ENCODE measurements around the gene SLC7A14. TPM values are rescaled to one million over a fixed set of nuclear protein-coding genes. Genes with fewer than 3 reads are reported as not detected.

Gene SLC7A14
- total and polyA plus RNA-seq, 10 of the 15 experiments (the other 5 are each of a cell fraction or from before 2014, with no cell fraction given) = not detected

DNA sequence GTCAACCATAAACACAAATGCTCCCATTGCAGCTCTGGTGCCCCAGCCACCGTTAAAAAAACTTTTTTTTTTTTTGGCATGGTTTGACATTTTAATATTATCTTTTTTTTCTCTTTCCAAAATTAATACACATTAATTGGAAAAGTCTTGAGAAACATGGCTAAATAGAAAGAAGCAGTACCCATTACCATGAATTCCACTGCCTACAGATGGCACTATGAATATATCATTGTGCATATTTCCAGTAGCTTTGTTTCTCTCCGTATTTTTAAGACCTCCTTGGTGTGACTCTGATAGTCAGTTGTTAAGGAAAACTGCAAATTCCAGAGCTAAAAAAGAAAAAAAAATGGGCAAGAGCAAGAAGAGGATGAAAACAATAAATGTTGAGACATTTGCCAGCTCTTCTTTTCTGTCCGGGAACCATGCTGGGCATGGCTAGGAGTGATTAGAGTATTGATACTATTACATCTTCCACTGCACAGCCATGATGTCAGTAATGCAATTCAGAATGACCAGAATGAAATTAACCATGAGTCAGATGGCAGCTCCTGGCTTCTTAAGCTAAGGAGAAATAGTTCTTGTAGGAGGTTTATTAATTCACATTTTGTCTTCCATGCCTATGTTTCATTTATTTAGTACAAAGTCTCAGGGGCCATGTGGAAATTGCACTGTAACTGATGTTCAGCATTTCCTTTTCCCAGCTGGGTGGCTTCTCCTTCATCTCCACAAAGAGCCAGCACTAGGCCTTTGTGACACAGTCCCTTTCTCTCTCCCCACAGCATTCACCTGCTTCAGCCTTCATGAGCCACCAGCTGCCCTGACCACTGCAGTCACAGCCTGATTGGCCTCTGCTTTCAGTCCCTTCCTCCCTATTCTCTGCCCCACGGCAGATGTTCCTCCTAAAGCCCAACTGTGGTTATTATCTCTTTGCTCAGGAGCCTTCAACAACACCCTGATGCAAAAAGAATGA lies 31.8 kb downstream of the SLC7A14 start:
- TF ChIP-seq RAD51 (IDR thresholded peaks at IDR 0.05) (no peak), RAD21 (IDR thresholded peaks at IDR 0.05; ENCODE audit: insufficient read depth, low read depth, low read length) (peak; percentile 12; the same call in 1 of the 2 replicates)
- H3K27me3 ChIP-seq (replicated peaks in 1 of 2; ENCODE audit: control insufficient read depth in 2 of 2, insufficient read depth in 2 of 2, low read length in 1 of 2) = peaks cover 3 to 10% of the 10 kb centered on the region in 2 experiments; a peak in 2 of 4 replicates
- no peaks in the 10 kb centered on the region; the same call in 1 of the 2 replicates for H4K20me1 ChIP-seq (ENCODE audit: control insufficient read depth, insufficient read depth)
- no peaks in the 10 kb centered on the region for H3K79me2 ChIP-seq (ENCODE audit: control insufficient read depth, insufficient read depth, low read length)
- H3K4me2 ChIP-seq (ENCODE audit: control insufficient read depth, insufficient read depth) = no peak overlapping the region
- no peaks in the 10 kb centered on the region for H3K4me1 ChIP-seq (ENCODE audit: control insufficient read depth, insufficient read depth, low read length)
- DNase-seq (ENCODE audit: low read depth, low spot score) = no peak
- ChIA-PET CTCF (interaction anchor here (0.9 to 2.5 kb wide), 7 partner anchors 9 to 258 kb away, joined by 3 to 11 read pairs (median 3); no protein-coding TSS in a partner anchor), RAD21 (ENCODE audit: unreplicated experiment) (interaction anchor here (0.7 to 1.3 kb wide), 3 partner anchors 257 to 486 kb away, joined by 3 to 5 read pairs (median 3); no protein-coding TSS in a partner anchor), POLR2A (no interaction called here), SMC1A (ENCODE audit: uncharacterized antibody, unreplicated experiment) (interaction anchor here (0.6 kb wide), 1 partner anchor 257 kb away, joined by 3 read pairs; no protein-coding TSS in a partner anchor)
- in situ Hi-C loops (cut with MboI) = no loop called here
- WGBS (ENCODE audit: insufficient coverage, insufficient replicate concordance, low lambda C conversion rate, missing lambda C conversion rate) = 44% methylated on average over 4 of the region's 4 CpGs
- BruUV-seq (replicated peaks) = no TSS peak
- H3K9me3 ChIP-seq (replicated peaks; ENCODE audit: control insufficient read depth, insufficient read depth, low read length) = no peaks in the 10 kb centered on the region
- intact Hi-C loops (cut with micrococcal nuclease; ENCODE audit: unreplicated experiment) = no loop called here
- no peak overlapping the region for H2AFZ ChIP-seq (ENCODE audit: control insufficient read depth, low read depth, low read length)
- ATAC-seq = no peak
- H3K36me3 ChIP-seq (ENCODE audit: control insufficient read depth in 2 of 2, insufficient read depth in 2 of 2, low read length in 1 of 2) = no peaks in the 10 kb centered on the region
- no peak overlapping the region for H3K27ac ChIP-seq (ENCODE audit: control insufficient read depth, insufficient read depth)
- no peak overlapping the region for H3K9ac ChIP-seq (ENCODE audit: control insufficient read depth, insufficient read depth, low read length)
- FAIRE-seq = no peak
- H3K4me3 ChIP-seq = no peak overlapping the region

DNA sequence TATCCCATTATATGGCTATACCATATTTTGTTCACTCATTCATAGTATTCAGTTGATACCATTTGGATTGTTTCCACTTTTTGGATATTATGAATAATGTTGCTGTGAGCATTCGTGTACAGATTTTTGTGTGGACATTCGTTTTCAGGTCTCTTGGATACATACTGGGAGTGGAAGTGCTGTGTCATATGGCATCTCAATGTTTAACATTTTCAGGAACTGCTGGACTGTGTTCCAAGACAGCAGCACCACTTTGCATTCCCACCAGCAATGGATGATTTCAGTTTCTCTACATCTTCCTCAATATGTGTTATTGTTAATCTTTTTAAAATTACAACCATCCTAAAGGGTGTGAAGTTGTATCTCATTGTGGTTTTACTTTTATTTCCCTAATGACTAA lies 34.6 kb downstream of the SLC7A14 start:
- H4K20me1 ChIP-seq (ENCODE audit: control insufficient read depth, insufficient read depth) = no peaks in the 10 kb centered on the region; the same call in 1 of the 2 replicates
- no peaks in the 10 kb centered on the region for H3K9me3 ChIP-seq (replicated peaks; ENCODE audit: control insufficient read depth, insufficient read depth, low read length)
- H3K4me3 ChIP-seq = no peak overlapping the region
- no TSS peak for BruUV-seq (replicated peaks)
- no peak overlapping the region for H2AFZ ChIP-seq (ENCODE audit: control insufficient read depth, low read depth, low read length)
- no peak overlapping the region for H3K4me2 ChIP-seq (ENCODE audit: control insufficient read depth, insufficient read depth)
- no peak for FAIRE-seq
- intact Hi-C loops (cut with micrococcal nuclease; ENCODE audit: unreplicated experiment) = no loop called here
- ChIA-PET SMC1A (ENCODE audit: uncharacterized antibody, unreplicated experiment) (no interaction called here), POLR2A (no interaction called here), CTCF (no interaction called here), RAD21 (ENCODE audit: unreplicated experiment) (no interaction called here)
- 0% methylated on average over 2 of the region's 2 CpGs for WGBS (ENCODE audit: insufficient coverage, insufficient replicate concordance, low lambda C conversion rate, missing lambda C conversion rate)
- H3K9ac ChIP-seq (ENCODE audit: control insufficient read depth, insufficient read depth, low read length) = no peak overlapping the region
- ATAC-seq = no peak
- no peaks in the 10 kb centered on the region for H3K36me3 ChIP-seq (ENCODE audit: control insufficient read depth in 2 of 2, insufficient read depth in 2 of 2, low read length in 1 of 2)
- peaks cover 3 to 10% of the 10 kb centered on the region in 2 experiments; a peak in 2 of 4 replicates for H3K27me3 ChIP-seq (replicated peaks in 1 of 2; ENCODE audit: control insufficient read depth in 2 of 2, insufficient read depth in 2 of 2, low read length in 1 of 2)
- TF ChIP-seq RUNX3 (IDR thresholded peaks at IDR 0.05; ENCODE audit: low read length) (no peak), LARP7 (IDR thresholded peaks at IDR 0.05) (no peak), POU2F2 (IDR thresholded peaks at IDR 0.05; ENCODE audit: borderline replicate concordance, low read depth, low read length) (no peak), PAX5 (IDR thresholded peaks at IDR 0.05; ENCODE audit: borderline replicate concordance, low read depth, low read length) (no peak), TARDBP (IDR thresholded peaks at IDR 0.05; ENCODE audit: borderline replicate concordance) (no peak)
- no peaks in the 10 kb centered on the region for H3K79me2 ChIP-seq (ENCODE audit: control insufficient read depth, insufficient read depth, low read length)
- no peak overlapping the region for H3K27ac ChIP-seq (ENCODE audit: control insufficient read depth, insufficient read depth)
- H3K4me1 ChIP-seq (ENCODE audit: control insufficient read depth, insufficient read depth, low read length) = no peaks in the 10 kb centered on the region
- in situ Hi-C loops (cut with MboI) = no loop called here
- DNase-seq (ENCODE audit: low read depth, low spot score) = no peak
